Keratinocyte (primary cell): Measurements from ENCODE around the gene ABCB9. TPM values are rescaled to one million over a fixed set of nuclear protein-coding genes. Genes with fewer than 3 reads are reported as not detected.

ENCODE experiments used
- DNase-seq: peaks from one replicate; pipeline ENCODE4 v3.0.0-alpha.2; 2011; ENCODE audit warnings: low read depth, missing footprints, low spot score
- FAIRE-seq: peaks from 2 replicates; lab custom pipeline; 2011; peaks lifted over from hg19 to GRCh38; lab: Jason Lieb, UNC
- H2AFZ ChIP-seq: 2 replicates; pipeline ENCODE4 v1.6.0; 2012; ENCODE audit warnings: low read length, control low read depth, inconsistent platforms; ENCODE audit not compliant: control insufficient read depth
- H3K27ac ChIP-seq: 2 replicates; pipeline ENCODE4 v1.5.1; 2011; ENCODE audit warnings: low read length; ENCODE audit not compliant: control insufficient read depth, insufficient read depth
- H3K27me3 ChIP-seq: 3 replicates; pipeline ENCODE4 v1.6.0; 2011; ENCODE audit warnings: low read length; ENCODE audit not compliant: control insufficient read depth, insufficient read depth; ENCODE audit errors: extremely low read depth
- H3K36me3 ChIP-seq, 2 experiments: 2 replicates in 1 of 2; 3 replicates in 1 of 2; pipeline ENCODE4 v1.5.1; 2011; ENCODE audit warnings: low read length in 2 of 2, mild to moderate bottlenecking in 1 of 2; ENCODE audit not compliant: control insufficient read depth in 2 of 2, insufficient read depth in 2 of 2; ENCODE audit errors: extremely low read depth in 1 of 2
- H3K4me1 ChIP-seq: 3 replicates; pipeline ENCODE4 v1.5.1; 2011; ENCODE audit warnings: low read length; ENCODE audit not compliant: control insufficient read depth, insufficient read depth; ENCODE audit errors: extremely low read depth
- H3K4me2 ChIP-seq: 3 replicates; pipeline ENCODE4 v1.6.0; 2011; ENCODE audit warnings: low read depth, low read length; ENCODE audit not compliant: control insufficient read depth, insufficient read depth; ENCODE audit errors: extremely low read depth
- H3K4me3 ChIP-seq, 3 experiments: fragments of 200-600 bp in 1 of 3; sonication (generic) in 1 of 3; 2 replicates in 2 of 3; 3 replicates in 1 of 3; pipeline ENCODE4 v1.5.1; 2011 to 2016; ENCODE audit warnings: low read length in 3 of 3, mild to moderate bottlenecking in 3 of 3, control low read depth in 2 of 3, inconsistent platforms in 1 of 3, low read depth in 1 of 3, mixed read lengths in 1 of 3, mixed run types in 1 of 3, moderate library complexity in 1 of 3; ENCODE audit not compliant: control insufficient read depth in 2 of 3, insufficient read depth in 2 of 3; ENCODE audit errors: extremely low read depth in 1 of 3
- H3K79me2 ChIP-seq: 2 replicates; pipeline ENCODE4 v1.6.0; 2012; ENCODE audit warnings: low read length; ENCODE audit not compliant: control insufficient read depth, insufficient read depth
- H3K9ac ChIP-seq: 3 replicates; pipeline ENCODE4 v1.6.0; 2011; ENCODE audit warnings: low read length; ENCODE audit not compliant: control insufficient read depth, insufficient read depth; ENCODE audit errors: extremely low read depth
- H3K9me1 ChIP-seq: 3 replicates; pipeline ENCODE4 v1.6.0; 2011; ENCODE audit warnings: low read length; ENCODE audit not compliant: control insufficient read depth, insufficient read depth; ENCODE audit errors: extremely low read depth
- H3K9me3 ChIP-seq: 2 replicates; pipeline ENCODE4 v1.5.1; 2012; ENCODE audit warnings: low read depth, low read length; ENCODE audit not compliant: control insufficient read depth
- H4K20me1 ChIP-seq: 3 replicates; pipeline ENCODE4 v1.6.0; 2011; ENCODE audit warnings: low read length; ENCODE audit not compliant: control insufficient read depth, insufficient read depth; ENCODE audit errors: extremely low read depth
- EZH2 ChIP-seq: IDR thresholded peaks from one replicate; pipeline ENCODE4 v1.6.1; 2012; ENCODE audit warnings: inconsistent platforms, mild to moderate bottlenecking, low read length, moderate library complexity
- dilution Hi-C: fragments of 300-500 bp; cut with MboI; formaldehyde crosslinking; loops from one replicate; pipeline ENCODE4 v1.7.0; 2020; ENCODE audit warnings: low sequenced_read_pairs; ENCODE audit not compliant: extremely low pct_ligation_motif_present
- polyA plus RNA-seq, 5 experiments: library from polyadenylated mRNA; depleted of rRNA in 3 of 5; stranded (reverse) in 3 of 5; stranded (forward) in 1 of 5; unstranded in 1 of 5; fragments of >200 nt; gene quantifications; 1 replicate in 1 of 5; 2 replicates in 3 of 5; 3 replicates in 1 of 5; pipeline versions ENCODE4 v1.2.1 to v1.2.3, GENCODE V29; 2011 to 2012; ENCODE audit warnings: missing spikeins in 2 of 5, low read depth in 1 of 5, low replicate concordance in 1 of 5
- TF ChIP-seq, protein P1 (sequence below), 3 experiments: IDR thresholded peaks in 1 of 3; conservative IDR thresholded peaks in 1 of 3; optimal IDR thresholded peaks in 1 of 3; 2 replicates in 2 of 3; 3 replicates in 1 of 3; pipeline versions ENCODE3 to v1.5.1; 2011; ENCODE audit warnings: low read length in 3 of 3, mild to moderate bottlenecking in 3 of 3, moderate library complexity in 2 of 3, control low read depth in 1 of 3, inconsistent platforms in 1 of 3; ENCODE audit not compliant: insufficient read depth in 2 of 3; ENCODE audit errors: extremely low read depth in 1 of 3

The ABCB9 gene
- polyA plus RNA-seq, 1 donor (not counting 4 experiments of a cell fraction or from before 2014, with no cell fraction given) = 4.0 TPM

DNA sequence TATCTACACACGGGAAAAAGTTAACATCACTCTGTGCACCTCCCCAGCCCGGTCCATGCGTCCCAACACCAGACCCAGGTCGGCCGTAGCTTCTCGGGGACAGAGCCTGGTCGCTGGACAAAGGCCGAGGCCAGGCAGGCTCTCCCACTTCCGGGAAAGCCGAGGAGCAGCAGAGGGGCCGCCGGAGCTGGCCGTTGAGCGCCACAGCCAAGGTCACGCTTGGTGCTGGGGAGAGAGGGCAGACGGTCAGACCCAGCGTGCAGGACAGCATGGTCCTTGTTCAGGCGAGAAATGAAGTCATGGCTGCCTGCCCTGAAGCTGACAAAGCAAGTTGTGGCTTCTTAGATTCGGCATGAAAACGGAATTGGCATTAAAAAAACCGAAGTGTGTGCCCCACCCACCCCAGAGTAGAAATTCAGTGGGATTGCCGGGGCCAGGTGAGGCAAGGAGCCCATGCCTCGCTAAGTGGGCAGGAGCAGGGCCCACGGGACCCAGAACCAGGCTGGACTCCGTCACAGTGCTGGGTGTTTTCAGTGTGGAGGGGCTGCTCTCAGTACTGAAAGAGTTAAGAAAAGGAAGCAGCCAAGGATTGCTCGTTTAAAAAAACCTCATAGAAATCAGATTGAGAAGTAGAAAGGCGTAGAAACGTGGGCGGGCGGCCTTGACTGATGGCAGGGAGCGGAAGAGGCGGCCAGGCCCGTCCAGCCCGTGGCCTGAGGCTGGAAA, 18.5 kb upstream of the ABCB9 start:
- Histone ChIP-seq H3K79me2 (peaks cover 29% of the 10 kb centered on the region), H2AFZ (no peak overlapping the region), H3K4me1 (peaks cover 15% of the 10 kb centered on the region), H3K4me2 (no peak overlapping the region), H3K9ac (no peak overlapping the region), H3K27me3 (no peaks in the 10 kb centered on the region), H4K20me1 (no peaks in the 10 kb centered on the region), H3K4me3 (no peak overlapping the region), H3K36me3 (peaks cover 13 to 18% of the 10 kb centered on the region in 2 experiments), H3K27ac (no peak overlapping the region), H3K9me1 (peaks cover 2% of the 10 kb centered on the region), H3K9me3 (no peaks in the 10 kb centered on the region)
- no peak for DNase-seq
- TF ChIP-seq EZH2 = no peak
- TF ChIP-seq, protein P1, sequence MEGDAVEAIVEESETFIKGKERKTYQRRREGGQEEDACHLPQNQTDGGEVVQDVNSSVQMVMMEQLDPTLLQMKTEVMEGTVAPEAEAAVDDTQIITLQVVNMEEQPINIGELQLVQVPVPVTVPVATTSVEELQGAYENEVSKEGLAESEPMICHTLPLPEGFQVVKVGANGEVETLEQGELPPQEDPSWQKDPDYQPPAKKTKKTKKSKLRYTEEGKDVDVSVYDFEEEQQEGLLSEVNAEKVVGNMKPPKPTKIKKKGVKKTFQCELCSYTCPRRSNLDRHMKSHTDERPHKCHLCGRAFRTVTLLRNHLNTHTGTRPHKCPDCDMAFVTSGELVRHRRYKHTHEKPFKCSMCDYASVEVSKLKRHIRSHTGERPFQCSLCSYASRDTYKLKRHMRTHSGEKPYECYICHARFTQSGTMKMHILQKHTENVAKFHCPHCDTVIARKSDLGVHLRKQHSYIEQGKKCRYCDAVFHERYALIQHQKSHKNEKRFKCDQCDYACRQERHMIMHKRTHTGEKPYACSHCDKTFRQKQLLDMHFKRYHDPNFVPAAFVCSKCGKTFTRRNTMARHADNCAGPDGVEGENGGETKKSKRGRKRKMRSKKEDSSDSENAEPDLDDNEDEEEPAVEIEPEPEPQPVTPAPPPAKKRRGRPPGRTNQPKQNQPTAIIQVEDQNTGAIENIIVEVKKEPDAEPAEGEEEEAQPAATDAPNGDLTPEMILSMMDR (optimal IDR thresholded peaks at IDR 0.05 in 1 of 3, IDR thresholded peaks at IDR 0.05 in 1 of 3, conservative IDR thresholded peaks at IDR 0.05 in 1 of 3; ENCODE audit: extremely low read depth in 1 of 3, insufficient read depth in 2 of 3, low read length in 3 of 3) = no peak
- dilution Hi-C loops = no loop called here
- FAIRE-seq = no peak

DNA sequence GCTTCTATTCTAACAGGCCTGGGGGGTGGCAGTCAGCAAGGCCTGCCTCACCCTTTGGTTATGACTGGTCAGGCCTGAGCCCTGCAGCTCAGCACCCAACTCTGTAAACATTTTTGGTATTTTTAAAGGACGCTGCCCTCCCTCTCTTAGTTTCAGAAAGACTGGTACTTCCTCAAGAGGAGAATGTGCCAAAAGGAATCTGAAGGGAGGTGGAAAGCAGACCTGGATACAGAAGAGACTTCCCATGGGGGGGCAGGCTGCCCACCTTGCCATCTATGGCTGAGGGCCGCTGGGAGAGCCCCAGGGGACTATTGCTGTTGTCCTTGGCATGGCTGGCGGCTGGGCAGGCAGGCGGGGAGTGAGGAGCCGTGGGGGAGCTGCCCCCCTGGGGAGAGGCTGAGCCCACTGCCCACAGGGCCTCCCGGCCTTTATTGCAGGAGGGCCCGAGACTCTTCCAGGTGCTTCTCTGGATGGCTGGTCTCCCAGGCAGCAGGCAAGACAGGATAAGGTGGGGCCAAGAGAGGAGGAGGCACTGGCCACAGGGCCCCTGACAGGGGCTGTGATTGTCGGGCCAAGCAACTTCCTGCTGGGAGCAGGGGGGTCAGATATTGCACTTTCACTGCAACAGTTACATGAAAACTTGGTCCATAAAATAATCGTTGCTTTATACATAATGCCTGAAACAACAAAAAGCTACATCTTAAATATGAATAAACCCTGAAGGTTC, 17.7 kb upstream of the ABCB9 start:
- no peak for TF ChIP-seq EZH2
- TF ChIP-seq, protein P1 (optimal IDR thresholded peaks at IDR 0.05 in 1 of 3, IDR thresholded peaks at IDR 0.05 in 1 of 3, conservative IDR thresholded peaks at IDR 0.05 in 1 of 3; ENCODE audit: extremely low read depth in 1 of 3, insufficient read depth in 2 of 3, low read length in 3 of 3) = no peak
- no peak for FAIRE-seq
- H4K20me1 ChIP-seq = no peaks in the 10 kb centered on the region
- H3K27ac ChIP-seq = no peak overlapping the region
- H3K79me2 ChIP-seq = peaks cover 29% of the 10 kb centered on the region
- no peak overlapping the region for H2AFZ ChIP-seq
- H3K4me1 ChIP-seq = peaks cover 20% of the 10 kb centered on the region
- dilution Hi-C loops = no loop called here
- H3K4me2 ChIP-seq = no peak overlapping the region
- no peaks in the 10 kb centered on the region for H3K9me3 ChIP-seq
- H3K9me1 ChIP-seq = peaks cover 2% of the 10 kb centered on the region
- H3K9ac ChIP-seq = no peak overlapping the region
- H3K27me3 ChIP-seq = no peaks in the 10 kb centered on the region
- peaks cover 13 to 21% of the 10 kb centered on the region in 2 experiments for H3K36me3 ChIP-seq
- DNase-seq = no peak
- H3K4me3 ChIP-seq = no peak overlapping the region
